ENCODE results near the gene PGLYRP3. TPM values are rescaled to one million over a fixed set of nuclear protein-coding genes. Genes with fewer than 3 reads are reported as not detected.

The PGLYRP3 gene
- total and polyA plus RNA-seq, 9 of the 15 experiments (the other 6 are each of a cell fraction or from before 2014, with no cell fraction given) = not detected

DNA sequence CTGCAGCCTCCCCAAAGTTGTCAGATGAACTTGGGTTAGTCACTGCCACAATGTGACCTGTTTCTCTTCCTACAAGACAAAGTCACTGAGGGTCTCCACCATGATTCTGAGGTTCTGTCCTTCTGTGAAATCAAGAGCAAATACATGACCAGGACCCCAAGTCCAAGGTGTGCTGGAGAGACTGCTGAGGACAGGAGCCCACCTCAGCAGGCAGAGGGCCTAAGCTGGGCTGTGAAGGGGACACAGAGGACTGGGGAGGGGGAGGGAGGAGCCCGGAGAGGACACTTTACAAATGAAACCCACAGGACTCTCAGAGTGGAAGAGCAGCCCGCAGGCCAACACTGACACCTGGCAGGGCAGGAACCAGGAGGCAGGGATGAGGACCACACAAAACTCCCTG lies 3.3 kb downstream of the PGLYRP3 start (continued):
- TF ChIP-seq ZZZ3 (IDR thresholded peaks at IDR 0.05) (no peak), SETDB1 (IDR thresholded peaks at IDR 0.05; ENCODE audit: low read length) (no peak), TARDBP (IDR thresholded peaks at IDR 0.05) (no peak)
- TF ChIP-seq, protein P1, sequence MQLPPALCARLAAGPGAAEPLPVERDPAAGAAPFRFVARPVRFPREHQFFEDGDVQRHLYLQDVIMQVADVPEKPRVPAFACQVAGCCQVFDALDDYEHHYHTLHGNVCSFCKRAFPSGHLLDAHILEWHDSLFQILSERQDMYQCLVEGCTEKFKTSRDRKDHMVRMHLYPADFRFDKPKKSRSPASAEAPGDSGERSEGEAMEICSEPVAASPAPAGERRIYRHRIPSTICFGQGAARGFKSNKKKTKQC (CRISPR knock-in tag; IDR thresholded peaks at IDR 0.05) = no peak

DNA sequence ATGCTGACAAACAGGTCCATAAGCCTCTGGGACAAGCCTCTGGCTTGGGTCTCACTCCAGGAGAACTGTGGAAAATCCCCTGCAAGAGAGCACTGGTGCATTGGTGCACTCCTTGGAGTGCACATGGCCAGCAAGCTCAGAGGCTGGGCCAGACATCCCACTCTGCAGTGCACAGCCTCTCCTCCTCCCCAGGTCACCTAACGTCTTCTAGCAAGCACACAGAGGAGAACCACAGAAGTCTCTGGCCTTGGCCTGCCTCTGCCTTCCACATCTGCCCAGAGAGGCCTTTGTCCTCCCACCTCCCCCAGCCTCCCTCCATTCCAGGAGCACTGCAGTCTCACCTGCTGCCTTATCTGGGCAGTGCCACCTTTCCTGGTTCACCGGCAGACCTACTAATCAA lies 4.2 kb downstream of the PGLYRP3 start:
- peaks cover 0 to 4% of the 10 kb centered on the region in 2 experiments; a peak in 1 of 5 replicates for H3K4me1 ChIP-seq (replicated peaks in 1 of 2; ENCODE audit: control insufficient read depth in 2 of 2, insufficient read depth in 2 of 2, low read length in 2 of 2)
- CTCF ChIA-PET (ENCODE audit: low intra/inter-chr PET ratio) = no interaction called here
- H3K4me2 ChIP-seq (ENCODE audit: insufficient read depth, low read length) = no peak overlapping the region
- H3K9me1 ChIP-seq (ENCODE audit: control insufficient read depth, insufficient read depth, low read length) = no peaks in the 10 kb centered on the region
- POLR2A ChIA-PET = no interaction called here
- H2AFZ ChIP-seq (ENCODE audit: low read depth, low read length) = no peak overlapping the region
- H3K9ac ChIP-seq (ENCODE audit: insufficient read depth in 1 of 2, low read depth in 2 of 2, low read length in 2 of 2) = no peak overlapping the region
- H3K4me3 ChIP-seq = no peak overlapping the region
- H4K20me1 ChIP-seq (replicated peaks; ENCODE audit: control insufficient read depth, insufficient read depth, low read length) = no peaks in the 10 kb centered on the region
- no peaks in the 10 kb centered on the region for H3K79me2 ChIP-seq (ENCODE audit: control insufficient read depth, insufficient read depth, low read length)
- H3K9me3 ChIP-seq (replicated peaks; ENCODE audit: control insufficient read depth, insufficient read depth, low read depth, low read length) = no peaks in the 10 kb centered on the region
- no peak overlapping the region for H3K27ac ChIP-seq (ENCODE audit: extremely low read depth, low read depth, low read length)
- in situ Hi-C loops (cut with MboI) (no loop called here), intact Hi-C loops (cut with micrococcal nuclease) (no loop called here)
- peaks cover 15 to 37% of the 10 kb centered on the region in 2 experiments for H3K27me3 ChIP-seq (ENCODE audit: control insufficient read depth in 2 of 2, insufficient read depth in 2 of 2, low read length in 2 of 2)
- H3K36me3 ChIP-seq (ENCODE audit: control insufficient read depth, insufficient read depth, low read length) = no peaks in the 10 kb centered on the region
- no TSS peak for BruUV-seq (replicated peaks)
- DNase-seq (ENCODE audit: extremely low read depth in 1 of 4, low spot score in 3 of 4) (no peak), FAIRE-seq (no peak), ATAC-seq (no peak)
- WGBS (ENCODE audit: insufficient coverage, low coverage, missing lambda C conversion rate) = 13% methylated on average over 2 of the region's 2 CpGs
- TF ChIP-seq ZNF184 (CRISPR knock-in tag; IDR thresholded peaks at IDR 0.05) (no peak), MYBL2 (IDR thresholded peaks at IDR 0.05; ENCODE audit: low read depth) (no peak), MYBL2 (CRISPR knock-in tag; IDR thresholded peaks at IDR 0.05; ENCODE audit: borderline replicate concordance) (no peak)
- TF ChIP-seq, protein P2, sequence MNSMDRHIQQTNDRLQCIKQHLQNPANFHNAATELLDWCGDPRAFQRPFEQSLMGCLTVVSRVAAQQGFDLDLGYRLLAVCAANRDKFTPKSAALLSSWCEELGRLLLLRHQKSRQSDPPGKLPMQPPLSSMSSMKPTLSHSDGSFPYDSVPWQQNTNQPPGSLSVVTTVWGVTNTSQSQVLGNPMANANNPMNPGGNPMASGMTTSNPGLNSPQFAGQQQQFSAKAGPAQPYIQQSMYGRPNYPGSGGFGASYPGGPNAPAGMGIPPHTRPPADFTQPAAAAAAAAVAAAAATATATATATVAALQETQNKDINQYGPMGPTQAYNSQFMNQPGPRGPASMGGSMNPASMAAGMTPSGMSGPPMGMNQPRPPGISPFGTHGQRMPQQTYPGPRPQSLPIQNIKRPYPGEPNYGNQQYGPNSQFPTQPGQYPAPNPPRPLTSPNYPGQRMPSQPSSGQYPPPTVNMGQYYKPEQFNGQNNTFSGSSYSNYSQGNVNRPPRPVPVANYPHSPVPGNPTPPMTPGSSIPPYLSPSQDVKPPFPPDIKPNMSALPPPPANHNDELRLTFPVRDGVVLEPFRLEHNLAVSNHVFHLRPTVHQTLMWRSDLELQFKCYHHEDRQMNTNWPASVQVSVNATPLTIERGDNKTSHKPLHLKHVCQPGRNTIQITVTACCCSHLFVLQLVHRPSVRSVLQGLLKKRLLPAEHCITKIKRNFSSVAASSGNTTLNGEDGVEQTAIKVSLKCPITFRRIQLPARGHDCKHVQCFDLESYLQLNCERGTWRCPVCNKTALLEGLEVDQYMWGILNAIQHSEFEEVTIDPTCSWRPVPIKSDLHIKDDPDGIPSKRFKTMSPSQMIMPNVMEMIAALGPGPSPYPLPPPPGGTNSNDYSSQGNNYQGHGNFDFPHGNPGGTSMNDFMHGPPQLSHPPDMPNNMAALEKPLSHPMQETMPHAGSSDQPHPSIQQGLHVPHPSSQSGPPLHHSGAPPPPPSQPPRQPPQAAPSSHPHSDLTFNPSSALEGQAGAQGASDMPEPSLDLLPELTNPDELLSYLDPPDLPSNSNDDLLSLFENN (IDR thresholded peaks at IDR 0.05; ENCODE audit: low read depth in 2 of 2, low read length in 2 of 2) = no peak
- TF ChIP-seq, protein P3, sequence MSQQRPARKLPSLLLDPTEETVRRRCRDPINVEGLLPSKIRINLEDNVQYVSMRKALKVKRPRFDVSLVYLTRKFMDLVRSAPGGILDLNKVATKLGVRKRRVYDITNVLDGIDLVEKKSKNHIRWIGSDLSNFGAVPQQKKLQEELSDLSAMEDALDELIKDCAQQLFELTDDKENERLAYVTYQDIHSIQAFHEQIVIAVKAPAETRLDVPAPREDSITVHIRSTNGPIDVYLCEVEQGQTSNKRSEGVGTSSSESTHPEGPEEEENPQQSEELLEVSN (IDR thresholded peaks at IDR 0.05; ENCODE audit: borderline replicate concordance in 1 of 2, extremely low read depth in 1 of 2, insufficient read depth in 1 of 2, insufficient read length in 1 of 2, low read depth in 1 of 2, low read length in 1 of 2, poor library complexity in 1 of 2, severe bottlenecking in 1 of 2) = no peak
- TF ChIP-seq, protein P4, sequence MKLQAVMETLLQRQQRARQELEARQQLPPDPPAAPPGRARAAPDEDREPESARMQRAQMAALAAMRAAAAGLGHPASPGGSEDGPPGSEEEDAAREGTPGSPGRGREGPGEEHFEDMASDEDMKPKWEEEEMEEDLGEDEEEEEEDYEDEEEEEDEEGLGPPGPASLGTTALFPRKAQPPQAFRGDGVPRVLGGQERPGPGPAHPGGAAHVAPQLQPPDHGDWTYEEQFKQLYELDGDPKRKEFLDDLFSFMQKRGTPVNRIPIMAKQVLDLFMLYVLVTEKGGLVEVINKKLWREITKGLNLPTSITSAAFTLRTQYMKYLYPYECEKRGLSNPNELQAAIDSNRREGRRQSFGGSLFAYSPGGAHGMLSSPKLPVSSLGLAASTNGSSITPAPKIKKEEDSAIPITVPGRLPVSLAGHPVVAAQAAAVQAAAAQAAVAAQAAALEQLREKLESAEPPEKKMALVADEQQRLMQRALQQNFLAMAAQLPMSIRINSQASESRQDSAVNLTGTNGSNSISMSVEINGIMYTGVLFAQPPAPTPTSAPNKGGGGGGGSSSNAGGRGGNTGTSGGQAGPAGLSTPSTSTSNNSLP (IDR thresholded peaks at IDR 0.05; ENCODE audit: borderline replicate concordance, low read depth, low read length) = no peak

Data from K562 (cell line).